ENCODE results near the gene OCIAD1.

DNA sequence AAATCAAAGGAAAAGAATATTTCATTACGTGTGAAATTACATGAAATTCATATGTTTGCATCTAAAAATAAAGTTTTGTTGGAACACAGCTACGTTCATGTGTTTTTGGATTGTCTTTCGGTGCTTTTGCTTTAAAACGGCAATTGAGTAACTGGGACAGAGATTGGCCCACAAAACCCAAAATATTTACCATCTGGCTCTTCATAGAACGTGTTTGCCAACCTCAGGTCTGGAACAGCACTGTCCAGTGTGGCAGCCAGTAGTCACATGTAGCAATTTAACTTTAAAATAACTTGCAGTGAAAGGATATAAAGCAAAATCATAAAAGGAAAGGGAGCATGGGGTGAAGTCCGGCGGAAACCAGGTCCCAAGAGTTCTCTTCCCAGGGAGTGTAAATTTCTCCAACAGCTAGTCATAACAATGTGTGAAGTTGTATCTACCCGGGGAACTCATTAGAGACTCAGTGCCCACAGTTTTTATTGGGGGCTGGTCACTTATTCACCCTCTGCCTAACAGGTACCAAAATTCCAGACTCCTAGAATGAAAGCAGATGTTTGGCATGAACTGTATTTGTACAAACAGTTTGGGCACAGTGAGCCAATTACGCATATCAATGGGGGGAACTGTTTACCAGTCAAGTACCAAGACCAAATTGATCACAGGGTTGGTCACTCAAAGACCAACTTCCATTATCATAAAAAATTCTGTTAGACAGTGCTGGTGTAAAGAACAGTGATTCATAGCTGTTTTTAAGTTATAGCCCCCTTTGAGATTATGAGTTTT is 10.3 kb downstream of the OCIAD1 start:
- no peak for TF ChIP-seq EZH2 (IDR thresholded peaks at IDR 0.05)
- no peak for TF ChIP-seq POLR2AphosphoS5 (IDR thresholded peaks at IDR 0.05; ENCODE audit: borderline replicate concordance, low read depth, low read length)
- no peak for TF ChIP-seq FOXP2 (optimal IDR thresholded peaks at IDR 0.05; ENCODE audit: control extremely low read depth, extremely low read length, insufficient read depth)

All from SK-N-MC (cell line).